Stimulated activated CD4-positive, alpha-beta T cell treated with anti-CD3 and anti-CD28 coated beads, Interleukin-1b, Interleukin-23, amount 100 ng/mL, for 4 hours (primary cell): ENCODE measurements around the gene PPIL6.
A peak's percentile ranks its signal among the peaks of the same experiment; 100 is the strongest.
"Not testable (repeated sequence)": the region's sequence is repeated elsewhere in the genome, so short reads cannot be mapped to it uniquely, and the experiment has no call there.

Source experiments
- DNase-seq, 2 donors: peaks; one replicate each; pipeline ENCODE4 v3.0.0-alpha.2; 2020; ENCODE audit warnings: low read depth in 2 of 2

Gene PPIL6

GRCh38 chr6:109466212-109466923 is 25.9 kb upstream of the PPIL6 start:
- no peak for DNase-seq

DNA sequence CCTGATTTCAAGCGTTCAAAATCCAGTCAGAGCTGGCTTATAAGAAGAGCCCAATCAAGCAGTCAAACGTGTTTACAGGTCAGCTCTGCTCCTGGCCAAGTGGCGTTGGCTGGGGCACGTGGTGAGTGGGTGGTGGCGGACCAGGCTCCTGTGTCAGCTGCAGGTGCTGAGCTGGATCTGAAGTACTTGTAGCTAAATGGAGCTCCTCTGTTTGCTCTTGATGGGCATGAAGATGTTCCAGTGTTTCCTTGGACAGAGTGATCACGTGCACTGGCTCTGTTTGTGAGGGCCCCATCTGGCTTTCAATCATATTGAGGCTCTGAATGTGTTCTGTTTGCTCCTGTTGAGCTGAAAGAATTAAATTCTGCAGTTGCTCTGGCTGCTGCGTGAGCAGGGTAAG is 25.3 kb upstream of the PPIL6 start:
- no peak for DNase-seq

- no peak for DNase-seq
Measured at GRCh38 chr6:109461733-109462526, 21.5 kb upstream of the PPIL6 start.

GRCh38 chr6:109461205-109461604 is 20.8 kb upstream of the PPIL6 start:
- DNase-seq, result not testable (repeated sequence)

- no peak for DNase-seq
Measured at GRCh38 chr6:109460161-109460829, 19.9 kb upstream of the PPIL6 start.

DNA sequence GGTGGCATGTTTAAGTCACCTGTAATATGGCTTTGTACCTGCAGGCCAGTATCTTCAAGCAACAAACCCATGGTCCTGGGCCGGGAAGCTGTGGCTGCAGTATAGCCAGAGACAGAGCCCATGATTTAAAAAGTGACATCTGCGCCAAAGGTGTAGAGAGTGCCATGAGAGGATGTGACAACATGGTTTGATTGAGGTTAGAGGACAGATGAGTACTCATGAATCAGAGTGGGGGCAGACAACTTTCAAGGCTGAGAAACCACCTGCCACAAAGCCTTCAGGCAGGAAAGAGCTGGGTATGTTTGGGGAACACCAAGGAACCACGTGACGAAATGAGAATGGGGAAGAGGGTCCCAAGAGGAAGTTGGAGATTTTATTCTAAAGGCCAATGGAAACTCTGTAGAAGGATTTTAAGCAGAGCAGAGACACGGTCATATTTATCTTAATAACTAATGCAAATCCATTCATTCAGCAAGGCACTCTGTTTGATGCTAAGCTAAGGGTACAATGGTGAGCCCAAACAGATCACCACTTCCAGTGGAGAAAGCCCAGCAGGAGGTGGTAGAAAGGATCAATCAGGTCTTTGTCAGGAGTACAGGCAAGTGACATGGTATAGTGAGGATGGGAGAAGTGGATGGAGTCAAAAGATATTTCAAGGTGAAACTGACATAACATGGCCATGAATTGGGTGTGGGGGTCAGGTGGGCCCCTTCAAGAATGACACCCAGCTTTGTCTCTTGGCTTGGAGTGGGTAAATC is 18.5 kb upstream of the PPIL6 start:
- peak in 1 of 2 donors; percentile 29 for DNase-seq

DNA sequence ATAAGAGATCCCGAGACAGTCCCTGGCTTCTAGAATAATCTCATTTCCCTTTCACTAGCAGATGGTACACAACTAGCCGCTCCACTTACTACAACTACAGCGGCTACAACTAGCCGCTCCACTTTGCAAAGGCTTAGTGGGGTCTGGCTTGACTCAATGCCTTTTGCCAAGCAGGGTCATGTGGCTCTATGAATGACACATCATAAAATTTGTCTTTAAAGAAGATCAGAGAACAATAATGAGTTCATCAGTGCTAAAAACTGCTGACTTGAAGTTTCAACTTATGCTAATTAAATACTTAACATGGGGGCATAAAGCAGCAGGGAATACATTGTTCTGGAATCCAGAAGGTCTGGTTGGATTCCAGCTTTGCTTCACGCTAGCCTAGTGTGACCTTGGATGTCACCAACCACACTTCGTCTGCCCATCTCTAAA is 17.2 kb upstream of the PPIL6 start:
- no peak for DNase-seq

- DNase-seq, result no peak
Measured at GRCh38 chr6:109456710-109457561, 16.5 kb upstream of the PPIL6 start.

GRCh38 chr6:109456111-109456583 is 15.7 kb upstream of the PPIL6 start:
- DNase-seq, result no peak

- peak; percentile 33 to 41 for DNase-seq
Measured at GRCh38 chr6:109455437-109456110, 15.1 kb upstream of the PPIL6 start, which contains the start of gene MICAL1. MICAL1 (minus strand) TSS chr6:109455772; CDS start chr6:109454196, 1,576 bp downstream.

DNA sequence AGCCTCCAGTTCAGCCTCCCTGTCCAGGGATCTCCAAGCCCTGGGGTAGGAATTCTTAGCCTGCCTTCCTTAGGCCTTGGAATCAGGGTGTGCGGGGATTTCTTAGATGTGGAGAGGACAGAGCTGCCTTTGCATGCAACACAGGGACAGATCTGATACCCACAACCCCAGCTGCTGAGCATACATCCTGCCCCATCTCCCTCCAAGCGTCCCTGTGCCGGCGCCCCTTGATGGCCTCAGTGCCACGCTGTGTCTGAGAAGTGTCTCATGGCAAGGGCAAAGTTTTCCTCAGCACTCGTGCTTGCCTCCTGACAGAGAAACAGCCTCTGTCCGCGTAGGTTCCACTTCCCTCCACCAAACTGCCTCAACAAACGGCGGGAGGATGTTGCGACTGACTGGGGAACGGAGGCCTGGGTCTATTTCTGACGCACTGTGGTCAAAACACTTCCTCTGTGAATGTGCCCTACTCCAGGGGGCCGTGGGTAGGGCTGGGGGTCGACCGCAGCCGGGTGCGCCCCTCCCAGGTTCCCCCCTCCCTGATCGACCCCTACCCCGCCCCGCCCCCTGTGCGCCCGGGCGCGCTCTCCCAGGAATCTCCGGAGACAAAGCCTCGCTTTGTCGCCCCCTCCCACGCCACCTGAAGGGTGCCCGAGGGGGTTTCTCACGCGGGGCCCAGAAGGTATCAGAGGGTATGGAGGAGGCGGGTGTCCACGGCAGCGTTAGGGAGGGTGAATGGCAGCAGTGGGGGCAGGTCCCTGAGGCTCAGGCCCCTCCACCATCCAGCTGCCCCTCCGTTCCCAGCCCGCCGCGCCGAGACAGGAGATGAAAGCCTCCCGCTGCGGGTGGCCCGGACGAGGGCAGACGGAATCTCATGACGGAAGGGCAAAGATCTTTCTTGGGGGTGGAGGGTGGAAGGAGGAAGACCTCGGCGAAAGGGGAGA is 14.3 kb upstream of the PPIL6 start:
- DNase-seq, result peak; percentile 37 to 45

- DNase-seq, result no peak
Measured at GRCh38 chr6:109453594-109454495, 13.4 kb upstream of the PPIL6 start.

- no peak for DNase-seq
Measured at GRCh38 chr6:109453156-109453555, 12.7 kb upstream of the PPIL6 start.

GRCh38 chr6:109452181-109452580 is 11.8 kb upstream of the PPIL6 start:
- DNase-seq, result no peak

- no peak for DNase-seq
Measured at GRCh38 chr6:109451376-109451775, 10.9 kb upstream of the PPIL6 start.

DNA sequence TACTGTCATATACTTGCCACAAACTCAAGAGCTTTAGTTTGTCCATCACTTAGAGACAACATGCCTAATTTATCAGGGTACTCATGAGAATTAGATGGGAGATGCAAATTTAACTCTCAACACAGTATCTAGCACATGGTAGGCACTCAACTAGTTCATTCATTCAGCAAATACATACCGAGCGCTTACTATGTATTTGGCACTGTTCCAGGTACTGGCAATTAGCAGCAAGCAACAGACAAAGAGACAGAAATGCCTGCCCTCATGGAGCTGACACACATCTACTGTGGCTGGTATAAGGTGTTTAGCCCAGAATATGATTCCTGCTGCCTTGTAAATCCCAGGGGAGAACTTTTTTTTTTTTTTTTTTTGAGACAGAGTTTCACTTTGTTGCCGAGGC is 10.4 kb upstream of the PPIL6 start:
- no peak for DNase-seq

DNA sequence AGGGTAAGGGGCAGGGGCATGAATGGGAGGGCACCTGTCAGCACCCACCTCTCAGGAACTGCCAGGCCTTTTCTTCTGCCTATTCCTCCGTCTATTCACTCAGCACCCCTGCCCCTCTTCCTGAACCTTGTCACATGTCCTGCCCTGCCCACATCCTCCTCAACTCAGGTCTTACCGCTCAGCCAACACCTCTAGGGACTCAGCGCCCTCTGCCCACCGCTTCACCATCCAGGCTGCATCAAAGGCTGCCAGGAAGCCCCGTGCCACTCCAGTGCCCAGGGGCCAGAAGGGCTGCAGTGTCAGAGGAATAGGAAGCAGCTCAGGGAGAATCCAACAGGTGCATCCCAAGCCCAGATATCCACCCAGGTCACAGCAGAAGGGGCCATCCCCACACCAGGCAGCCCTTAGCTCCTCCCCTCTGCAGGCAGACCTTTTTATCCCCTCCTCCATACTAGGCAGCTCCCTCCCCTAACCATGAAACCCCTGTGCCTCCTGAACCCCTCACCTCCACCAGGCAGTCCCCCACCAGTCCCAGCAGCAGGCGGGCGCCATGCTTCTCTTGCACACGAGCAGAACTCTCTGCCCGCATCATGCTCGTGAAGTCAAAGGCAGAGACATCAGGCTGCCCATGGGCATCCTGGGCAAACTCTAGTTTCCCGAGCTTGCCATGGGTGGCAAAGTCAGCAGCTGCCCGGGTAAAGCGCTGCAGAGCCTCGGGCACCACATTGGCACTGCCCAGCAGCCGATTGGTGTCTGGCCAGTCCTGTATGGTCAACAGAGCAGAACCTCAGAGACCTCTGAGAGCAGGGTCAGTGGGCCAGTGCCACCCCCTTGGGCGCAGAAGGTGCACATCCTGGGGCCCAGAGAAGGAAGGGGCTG is 9.6 kb upstream of the PPIL6 start:
- no peak for DNase-seq
